Activated CD8-positive, alpha-beta memory T cell treated with anti-CD3 and anti-CD28 coated beads for 36 hours (primary cell): ENCODE data around the gene TBC1D10A. TPM values are rescaled to one million over a fixed set of nuclear protein-coding genes. Genes with fewer than 3 reads are reported as not detected.

Experiments
- total RNA-seq, 2 experiments: library from RNA; stranded (reverse); gene quantifications; one replicate each; pipeline ENCODE4 v1.2.3, GENCODE V29; 2021

TBC1D10A gene
- total RNA-seq, 2 experiments from 2014 or later: 12.8 to 13.0 TPM

Other genes with a start within 250 kb of the TBC1D10A start
- gene HORMAD2, start 246.5 kb downstream of the TBC1D10A start, total RNA-seq: not detected
- gene LIF, start 80.2 kb downstream of the TBC1D10A start, total RNA-seq: 100 to 1,000 TPM; 121 to 128 TPM
- 10 to 100 TPM; 21.1 to 23.3 TPM for gene OSM, start 60.1 kb downstream of the TBC1D10A start, total RNA-seq
- gene CASTOR1, start 37.4 kb downstream of the TBC1D10A start, total RNA-seq: 1 to 10 TPM; 1.9 to 4.2 TPM
- gene SF3A1, start 30.0 kb upstream of the TBC1D10A start, total RNA-seq: 100 to 1,000 TPM; 229 to 231 TPM
- gene CCDC157, start 30.1 kb upstream of the TBC1D10A start, total RNA-seq: 1 to 10 TPM; 2.1 to 3.3 TPM
- 1 to 10 TPM; 7.1 to 7.7 TPM for gene RNF215, start 60.5 kb upstream of the TBC1D10A start, total RNA-seq
- 1 to 10 TPM; 6.0 to 7.7 TPM for gene SEC14L2, start 70.1 kb upstream of the TBC1D10A start, total RNA-seq
- 100 to 1,000 TPM; 125 to 126 TPM for gene MTFP1, start 98.8 kb upstream of the TBC1D10A start, total RNA-seq
- not detected for gene SEC14L3, start 145.1 kb upstream of the TBC1D10A start, total RNA-seq
- gene SEC14L4, start 178.8 kb upstream of the TBC1D10A start, total RNA-seq: not detected
- gene SEC14L6, start 219.8 kb upstream of the TBC1D10A start, total RNA-seq: not detected
- gene GAL3ST1, start 247.7 kb upstream of the TBC1D10A start, total RNA-seq: not detected